GM23338 (cell line): ENCODE measurements around the gene CPA1.

Experiments used
- CREB1 ChIP-seq: fragments of 250-450 bp; sonication (Bioruptor Pico); IDR thresholded peaks from 2 replicates; pipeline ENCODE4 v1.5.0; 2020; ENCODE audit warnings: low read depth, mild to moderate bottlenecking, moderate library complexity
- CTCF ChIP-seq, 2 experiments: fragments of 200-600 bp in 1 of 2; sonication (generic) in 1 of 2; conservative IDR thresholded peaks; 2 replicates each; pipeline versions ENCODE4 v1.5.1 to v1.6.1; 2016 to 2017; ENCODE audit warnings: antibody characterized with exemption in 2 of 2, low read depth in 2 of 2, mild to moderate bottlenecking in 2 of 2, moderate library complexity in 1 of 2
- EZH2 ChIP-seq: fragments of 200-600 bp; sonication (generic); IDR thresholded peaks from one replicate; pipeline ENCODE4 v1.8.0; 2017; ENCODE audit warnings: antibody characterized with exemption, mild to moderate bottlenecking, low read depth; ENCODE audit not compliant: unreplicated experiment
- EZH2phosphoT487 ChIP-seq: fragments of 200-600 bp; sonication (generic); IDR thresholded peaks from one replicate; pipeline ENCODE4 v1.8.1; 2018; ENCODE audit warnings: antibody characterized with exemption; ENCODE audit not compliant: unreplicated experiment
- JUNB ChIP-seq: IDR thresholded peaks from one replicate; pipeline ENCODE4 v1.6.1; 2016; ENCODE audit warnings: antibody characterized with exemption; ENCODE audit not compliant: unreplicated experiment

GRCh38 chr7:130365511-130366441 lies 14.5 kb upstream of the CPA1 start:
- TF ChIP-seq CTCF (conservative IDR thresholded peaks at IDR 0.05; ENCODE audit: low read depth in 2 of 2) = no peak
- TF ChIP-seq CREB1 (CRISPR knock-in tag) = 0 out of 2 replicates have a peak, but pooled peaks have one; percentile 10
- TF ChIP-seq EZH2phosphoT487 = no peak
- TF ChIP-seq JUNB = no peak
- no peak for TF ChIP-seq EZH2
